ENCODE results near the gene UBE2S.

DNA sequence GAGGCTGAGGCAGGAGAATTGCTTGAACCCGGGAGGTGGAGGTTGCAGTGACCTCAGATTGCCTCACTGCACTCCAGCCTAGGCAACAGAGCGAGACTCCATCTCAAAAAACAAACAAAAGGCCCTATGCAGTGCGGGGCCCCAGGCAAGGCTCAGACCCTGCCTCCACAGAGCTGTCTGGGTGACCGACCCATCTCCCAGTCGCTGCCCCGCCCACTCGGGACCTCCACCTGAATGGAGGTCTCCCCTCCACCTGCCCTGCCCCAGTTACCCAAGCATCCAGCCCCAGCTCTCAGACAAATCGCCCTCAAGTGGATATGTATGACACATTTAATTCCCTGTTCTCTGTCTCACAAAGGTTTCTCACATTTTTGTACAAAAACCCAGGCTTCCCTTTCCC is 42.3 kb downstream of the UBE2S start:
- TF ChIP-seq TEAD4 (IDR thresholded peaks at IDR 0.05) (no peak), EP300 (IDR thresholded peaks at IDR 0.05; ENCODE audit: borderline replicate concordance) (no peak)
- TF ChIP-seq, protein P1, sequence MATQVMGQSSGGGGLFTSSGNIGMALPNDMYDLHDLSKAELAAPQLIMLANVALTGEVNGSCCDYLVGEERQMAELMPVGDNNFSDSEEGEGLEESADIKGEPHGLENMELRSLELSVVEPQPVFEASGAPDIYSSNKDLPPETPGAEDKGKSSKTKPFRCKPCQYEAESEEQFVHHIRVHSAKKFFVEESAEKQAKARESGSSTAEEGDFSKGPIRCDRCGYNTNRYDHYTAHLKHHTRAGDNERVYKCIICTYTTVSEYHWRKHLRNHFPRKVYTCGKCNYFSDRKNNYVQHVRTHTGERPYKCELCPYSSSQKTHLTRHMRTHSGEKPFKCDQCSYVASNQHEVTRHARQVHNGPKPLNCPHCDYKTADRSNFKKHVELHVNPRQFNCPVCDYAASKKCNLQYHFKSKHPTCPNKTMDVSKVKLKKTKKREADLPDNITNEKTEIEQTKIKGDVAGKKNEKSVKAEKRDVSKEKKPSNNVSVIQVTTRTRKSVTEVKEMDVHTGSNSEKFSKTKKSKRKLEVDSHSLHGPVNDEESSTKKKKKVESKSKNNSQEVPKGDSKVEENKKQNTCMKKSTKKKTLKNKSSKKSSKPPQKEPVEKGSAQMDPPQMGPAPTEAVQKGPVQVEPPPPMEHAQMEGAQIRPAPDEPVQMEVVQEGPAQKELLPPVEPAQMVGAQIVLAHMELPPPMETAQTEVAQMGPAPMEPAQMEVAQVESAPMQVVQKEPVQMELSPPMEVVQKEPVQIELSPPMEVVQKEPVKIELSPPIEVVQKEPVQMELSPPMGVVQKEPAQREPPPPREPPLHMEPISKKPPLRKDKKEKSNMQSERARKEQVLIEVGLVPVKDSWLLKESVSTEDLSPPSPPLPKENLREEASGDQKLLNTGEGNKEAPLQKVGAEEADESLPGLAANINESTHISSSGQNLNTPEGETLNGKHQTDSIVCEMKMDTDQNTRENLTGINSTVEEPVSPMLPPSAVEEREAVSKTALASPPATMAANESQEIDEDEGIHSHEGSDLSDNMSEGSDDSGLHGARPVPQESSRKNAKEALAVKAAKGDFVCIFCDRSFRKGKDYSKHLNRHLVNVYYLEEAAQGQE (IDR thresholded peaks at IDR 0.05; ENCODE audit: low read depth): no peak

Measured in Ishikawa (cell line).